ENCODE data around the gene ABTB2. TPM values are rescaled to one million over a fixed set of nuclear protein-coding genes. Genes with fewer than 3 reads are reported as not detected.
A peak's percentile ranks its signal among the peaks of the same experiment; 100 is the strongest.

The ABTB2 gene
- total RNA-seq, 2 donors from 2014 or later, result 12.2 to 30.3 TPM

DNA sequence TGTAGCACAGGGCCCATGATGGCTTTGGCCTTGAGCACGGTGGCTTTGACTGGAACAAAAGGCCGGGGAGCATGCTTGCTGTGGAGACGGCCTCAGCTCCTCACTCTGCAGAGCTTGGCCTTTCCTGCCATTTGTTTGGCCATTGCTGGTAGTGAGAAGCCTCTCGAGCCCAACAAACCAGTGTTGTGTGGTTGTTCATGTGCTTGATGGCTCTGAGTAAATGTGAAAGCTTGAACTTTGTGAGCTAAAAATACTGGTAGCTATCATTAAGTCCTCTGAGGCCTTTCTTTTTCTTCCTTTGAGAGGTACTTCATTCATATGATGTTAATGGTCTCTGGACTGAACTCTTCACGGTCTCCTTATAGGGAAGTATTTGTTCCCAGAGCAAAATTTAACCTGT, 212.7 kb downstream of the ABTB2 start:
- H3K9me3 Mint-ChIP-seq, result no peaks in the 10 kb centered on the region
- no peak for ATAC-seq
- no peaks in the 10 kb centered on the region for H3K27me3 Mint-ChIP-seq
- H3K27ac Mint-ChIP-seq, result no peak overlapping the region
- DNase-seq (ENCODE audit: low spot score), result no peak
- no peak overlapping the region for H3K4me3 Mint-ChIP-seq
- H3K4me1 Mint-ChIP-seq (ENCODE audit: low read depth in 2 of 2), result no peaks in the 10 kb centered on the region
- H3K36me3 Mint-ChIP-seq, result peaks cover 31% of the 10 kb centered on the region

DNA sequence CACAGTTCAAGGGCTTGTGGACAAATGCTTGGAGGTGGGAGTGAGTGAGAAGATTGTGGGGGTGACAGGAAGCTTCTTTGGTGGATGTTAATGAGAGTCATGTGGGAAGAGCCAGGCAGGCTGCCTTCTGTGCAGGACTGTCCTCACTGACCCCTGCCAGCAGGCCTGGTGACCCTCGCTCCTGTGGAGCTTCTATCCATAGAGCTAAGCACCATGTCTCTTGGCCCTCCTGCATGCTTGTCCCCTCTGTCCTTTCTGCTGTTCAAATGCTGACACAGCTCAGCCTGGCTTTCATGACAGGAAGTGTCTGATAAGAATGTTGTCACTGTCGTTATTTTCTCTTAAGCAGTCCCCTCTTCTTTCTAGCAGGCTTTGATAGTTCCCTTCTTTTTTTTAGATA, 214.8 kb downstream of the ABTB2 start:
- ATAC-seq, result no peak
- H3K27ac Mint-ChIP-seq, result peak overlapping the region in 1 of 2 donors; percentile 35
- DNase-seq (ENCODE audit: low spot score), result no peak
- H3K4me1 Mint-ChIP-seq (ENCODE audit: low read depth in 2 of 2), result peaks cover 0 to 3% of the 10 kb centered on the region in 2 donors
- H3K27me3 Mint-ChIP-seq, result no peaks in the 10 kb centered on the region
- peaks cover 40% of the 10 kb centered on the region for H3K36me3 Mint-ChIP-seq
- no peaks in the 10 kb centered on the region for H3K9me3 Mint-ChIP-seq
- H3K4me3 Mint-ChIP-seq, result no peak overlapping the region

DNA sequence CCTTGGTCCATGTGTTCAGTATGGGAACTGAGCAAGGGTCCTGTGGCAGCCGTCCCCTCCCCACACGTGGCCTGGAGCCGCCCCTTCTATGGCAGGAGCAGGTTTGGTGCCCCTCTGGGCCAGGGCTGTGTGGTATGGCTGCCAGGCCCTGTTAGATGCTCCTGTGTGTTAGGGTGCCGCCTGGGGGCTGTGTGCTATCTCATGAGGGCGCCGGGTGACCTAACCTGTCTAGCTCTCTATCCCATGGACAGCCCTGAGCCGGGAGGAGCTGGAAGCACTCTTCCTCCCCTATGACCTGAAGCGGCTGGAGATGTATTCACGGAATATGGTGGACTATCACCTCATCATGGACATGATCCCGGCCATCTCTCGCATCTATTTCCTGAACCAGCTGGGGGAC, 217.7 kb downstream of the ABTB2 start:
- Mint-ChIP-seq H3K9me3 (no peaks in the 10 kb centered on the region), H3K4me3 (no peak overlapping the region), H3K36me3 (peaks cover 38% of the 10 kb centered on the region), H3K27me3 (no peaks in the 10 kb centered on the region), H3K27ac (no peak overlapping the region), H3K4me1 (ENCODE audit: low read depth in 2 of 2) (peaks cover 0 to 6% of the 10 kb centered on the region in 2 donors)
- DNase-seq (ENCODE audit: low spot score) (no peak), ATAC-seq (no peak)

DNA sequence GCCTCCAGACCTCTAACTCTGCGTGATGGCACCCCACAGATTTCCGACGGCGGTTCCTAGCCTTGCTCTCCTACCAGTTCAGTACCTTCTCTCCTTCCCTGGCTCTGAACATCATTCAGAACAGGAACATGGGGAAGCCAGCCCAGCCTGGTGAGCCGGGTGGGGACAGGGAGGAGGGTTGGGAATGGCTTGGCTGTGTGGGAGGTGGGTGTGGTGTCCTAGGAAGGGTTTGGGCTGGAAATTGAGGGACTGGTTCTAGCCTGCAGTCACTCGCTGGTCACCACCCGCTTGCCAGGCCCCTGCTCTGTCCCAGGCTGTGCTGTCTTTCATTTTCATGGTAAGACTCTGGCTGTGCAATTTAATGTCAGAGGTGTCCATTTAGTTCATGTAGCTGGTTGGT, 218.5 kb downstream of the ABTB2 start:
- no peak for DNase-seq (ENCODE audit: low spot score)
- H3K27me3 Mint-ChIP-seq, result no peaks in the 10 kb centered on the region
- H3K4me3 Mint-ChIP-seq, result no peak overlapping the region
- no peak overlapping the region for H3K27ac Mint-ChIP-seq
- ATAC-seq, result no peak
- H3K36me3 Mint-ChIP-seq, result peaks cover 37% of the 10 kb centered on the region
- H3K4me1 Mint-ChIP-seq (ENCODE audit: low read depth in 2 of 2), result peaks cover 0 to 6% of the 10 kb centered on the region in 2 donors
- H3K9me3 Mint-ChIP-seq, result no peaks in the 10 kb centered on the region

DNA sequence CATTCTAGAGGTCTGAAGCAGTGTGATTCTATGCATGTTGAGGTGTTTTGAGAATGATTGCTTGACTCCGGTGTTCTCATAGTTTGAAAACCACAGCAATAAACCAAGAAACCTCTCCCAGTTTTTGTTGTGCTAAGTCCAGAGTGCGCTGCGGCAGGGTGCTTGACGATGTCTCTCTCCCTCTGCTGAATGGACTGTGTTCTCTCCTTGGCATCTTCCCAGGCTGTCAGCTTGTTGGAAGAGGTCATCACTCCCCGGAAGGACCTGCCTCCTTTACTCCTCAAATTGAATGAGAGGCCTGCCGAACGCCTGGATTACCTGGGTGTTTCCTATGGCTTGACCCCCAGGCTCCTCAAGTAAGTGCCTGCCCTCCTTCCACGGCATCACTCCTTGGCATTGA, 221.4 kb downstream of the ABTB2 start:
- DNase-seq (ENCODE audit: low spot score) (no peak), ATAC-seq (no peak)
- Mint-ChIP-seq H3K27ac (no peak overlapping the region), H3K27me3 (no peaks in the 10 kb centered on the region), H3K36me3 (peaks cover 39% of the 10 kb centered on the region), H3K4me3 (no peak overlapping the region), H3K9me3 (no peaks in the 10 kb centered on the region), H3K4me1 (ENCODE audit: low read depth in 2 of 2) (peaks cover 0 to 12% of the 10 kb centered on the region in 2 donors)

DNA sequence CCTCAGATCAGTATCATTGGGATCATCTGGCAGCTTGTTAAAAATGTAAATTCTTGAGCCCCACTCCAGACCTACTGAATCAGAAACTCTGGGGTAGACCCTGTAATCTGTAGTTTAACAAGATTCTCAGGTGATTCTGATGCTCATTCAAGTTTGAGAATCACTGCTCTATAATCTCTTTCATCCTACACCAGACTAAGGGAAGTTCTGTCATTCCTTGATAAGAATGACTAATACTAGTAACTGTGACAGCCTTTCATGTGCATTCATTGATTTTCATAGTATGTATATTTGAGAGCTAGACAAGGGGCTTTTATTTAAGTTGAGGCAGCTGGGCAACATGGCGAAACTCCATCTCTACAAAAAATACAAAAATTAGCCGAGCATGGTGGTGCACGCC, 222.4 kb downstream of the ABTB2 start:
- H3K4me3 Mint-ChIP-seq, result no peak overlapping the region
- ATAC-seq, result peak in 1 of 2 donors; percentile 68

DNA sequence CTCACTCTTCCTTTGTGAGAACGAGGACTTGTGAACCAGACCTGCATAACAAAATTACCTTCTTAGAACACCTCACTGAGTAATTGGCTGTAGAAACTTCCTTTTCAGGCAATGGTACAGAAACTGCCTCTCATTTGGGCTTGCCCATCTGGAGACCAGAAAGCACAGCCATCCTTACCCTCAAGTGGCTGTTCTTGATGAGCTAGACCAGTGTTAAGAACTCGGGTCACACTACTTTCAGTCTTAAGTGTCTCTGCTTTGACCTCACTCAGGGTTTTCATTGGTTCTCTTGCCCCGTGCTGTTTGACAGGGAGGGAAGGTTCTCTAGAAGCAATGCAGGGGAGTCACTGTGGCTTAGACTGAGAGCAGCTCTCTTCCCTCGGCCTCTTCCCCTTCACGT, 223.0 kb downstream of the ABTB2 start:
- H3K27me3 Mint-ChIP-seq, result no peaks in the 10 kb centered on the region
- H3K27ac Mint-ChIP-seq, result no peak overlapping the region
- H3K36me3 Mint-ChIP-seq, result peaks cover 36% of the 10 kb centered on the region
- no peaks in the 10 kb centered on the region for H3K9me3 Mint-ChIP-seq
- DNase-seq (ENCODE audit: low spot score), result no peak
- H3K4me1 Mint-ChIP-seq (ENCODE audit: low read depth in 2 of 2), result peaks cover 0 to 12% of the 10 kb centered on the region in 2 donors
- ATAC-seq, result peak in 1 of 2 donors; percentile 59
- no peak overlapping the region for H3K4me3 Mint-ChIP-seq

More for the DNA sequence above, 222.4 kb downstream of the ABTB2 start:
- Mint-ChIP-seq H3K27me3 (no peaks in the 10 kb centered on the region), H3K27ac (no peak overlapping the region), H3K4me1 (ENCODE audit: low read depth in 2 of 2) (peaks cover 0 to 12% of the 10 kb centered on the region in 2 donors), H3K36me3 (peaks cover 36% of the 10 kb centered on the region), H3K9me3 (no peaks in the 10 kb centered on the region)
- DNase-seq (ENCODE audit: low spot score), result no peak

DNA sequence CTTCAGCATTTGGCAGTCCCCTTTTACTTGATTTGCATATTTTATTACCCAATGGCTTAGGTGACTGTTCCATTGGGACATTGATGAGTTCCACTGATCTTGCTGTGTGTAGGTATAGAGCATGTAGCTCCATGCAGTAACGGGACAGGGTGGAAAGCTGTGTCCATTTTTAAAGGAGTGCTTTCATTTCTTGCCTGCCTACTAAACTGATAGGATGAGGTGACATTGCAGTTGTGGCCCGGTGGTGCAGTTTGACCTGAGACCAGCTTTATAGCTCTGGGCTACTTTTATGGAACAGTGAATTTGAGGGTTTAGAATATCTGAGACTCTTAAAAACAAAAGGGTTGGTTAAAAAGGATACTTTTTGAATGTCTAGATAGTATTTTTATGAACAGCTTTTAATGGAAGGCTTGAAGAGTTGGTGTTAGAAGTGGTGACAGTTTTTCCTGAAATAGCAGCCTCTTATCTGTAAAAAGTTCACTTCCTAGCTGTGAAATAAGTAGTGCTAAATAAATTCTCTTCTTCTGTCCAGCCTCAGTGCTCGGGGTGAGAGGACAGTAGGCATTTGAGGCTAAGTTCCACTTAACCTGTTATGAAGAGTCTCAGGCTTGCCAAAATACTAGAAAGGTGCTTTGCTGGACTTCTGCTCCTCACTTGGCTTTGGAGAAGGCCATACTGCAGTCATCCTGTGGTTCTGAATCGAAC, 225.4 kb downstream of the ABTB2 start:
- DNase-seq (ENCODE audit: low spot score) (no peak), ATAC-seq (no peak)
- Mint-ChIP-seq H3K27ac (no peak overlapping the region), H3K4me1 (ENCODE audit: low read depth in 2 of 2) (peaks cover 0 to 6% of the 10 kb centered on the region in 2 donors), H3K9me3 (no peaks in the 10 kb centered on the region), H3K4me3 (no peak overlapping the region), H3K36me3 (peaks cover 28% of the 10 kb centered on the region), H3K27me3 (no peaks in the 10 kb centered on the region)

DNA sequence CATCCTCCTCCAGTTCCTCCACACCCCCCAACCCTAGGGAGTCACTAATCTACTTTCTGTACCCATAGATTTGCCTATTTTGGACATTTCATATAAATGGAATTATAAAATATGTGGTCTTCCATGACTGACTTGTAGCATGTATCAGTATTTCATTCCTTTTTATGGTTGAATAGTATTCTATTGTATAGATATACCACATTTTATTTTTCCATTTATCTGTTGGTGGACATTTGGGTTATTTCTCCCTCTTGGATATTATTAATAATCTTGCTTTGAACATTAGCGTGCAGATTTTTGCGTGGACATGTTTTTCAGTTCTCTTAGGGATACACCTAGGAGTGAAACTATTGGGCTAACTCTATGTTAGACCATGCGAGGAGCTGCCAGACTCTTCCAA, 229.0 kb downstream of the ABTB2 start:
- H3K36me3 Mint-ChIP-seq, result peaks cover 39% of the 10 kb centered on the region
- H3K9me3 Mint-ChIP-seq, result no peaks in the 10 kb centered on the region
- DNase-seq (ENCODE audit: low spot score) (no peak), ATAC-seq (no peak)
- peaks cover 0 to 6% of the 10 kb centered on the region in 2 donors for H3K4me1 Mint-ChIP-seq (ENCODE audit: low read depth in 2 of 2)
- no peak overlapping the region for H3K27ac Mint-ChIP-seq
- H3K4me3 Mint-ChIP-seq, result no peak overlapping the region
- no peaks in the 10 kb centered on the region for H3K27me3 Mint-ChIP-seq

DNA sequence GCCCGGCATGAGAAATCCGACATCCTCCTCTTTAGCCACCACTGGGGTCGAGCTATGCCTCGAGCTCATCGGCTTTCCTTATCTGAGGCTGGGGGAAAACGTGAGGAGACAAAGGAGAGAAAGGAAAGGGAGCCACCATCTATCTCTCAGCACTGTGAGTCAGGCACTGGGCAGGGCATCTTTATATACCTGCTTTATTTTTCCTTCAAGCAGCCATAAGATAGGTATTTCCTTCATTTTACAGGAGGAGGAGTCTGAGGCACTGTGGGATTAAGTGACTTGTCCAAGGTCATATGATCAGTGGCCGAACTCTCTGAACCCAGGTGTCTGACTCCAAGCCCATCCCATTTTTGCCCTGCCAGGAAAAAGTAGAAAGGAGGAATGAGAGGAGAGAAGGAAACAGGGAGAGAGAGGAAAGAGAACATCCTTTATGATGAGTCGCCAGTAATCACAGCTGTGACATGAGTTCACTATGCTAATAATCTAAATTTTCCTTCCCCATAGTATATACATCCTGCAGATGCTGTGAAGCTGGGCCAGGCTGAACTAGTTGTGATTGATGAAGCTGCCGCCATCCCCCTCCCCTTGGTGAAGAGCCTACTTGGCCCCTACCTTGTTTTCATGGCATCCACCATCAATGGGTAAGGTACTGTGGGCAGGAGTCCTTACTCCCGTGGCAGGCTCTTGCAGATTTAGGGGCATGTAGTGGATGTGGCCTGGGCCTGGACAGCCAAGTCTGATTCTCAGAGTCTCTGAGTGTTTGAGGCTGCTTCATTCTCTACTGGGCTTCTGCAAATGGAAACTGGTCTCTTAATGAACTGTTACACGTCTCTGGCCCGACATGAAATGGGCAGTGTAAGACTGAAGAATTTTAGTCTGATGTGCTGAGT, 230.6 kb downstream of the ABTB2 start:
- H3K27me3 Mint-ChIP-seq, result no peaks in the 10 kb centered on the region
- H3K9me3 Mint-ChIP-seq, result no peaks in the 10 kb centered on the region
- H3K4me1 Mint-ChIP-seq (ENCODE audit: low read depth in 2 of 2), result peaks cover 0 to 4% of the 10 kb centered on the region in 2 donors
- no peak for DNase-seq (ENCODE audit: low spot score)
- no peak for ATAC-seq
- H3K4me3 Mint-ChIP-seq, result no peak overlapping the region
- H3K36me3 Mint-ChIP-seq, result peaks cover 36% of the 10 kb centered on the region
- no peak overlapping the region for H3K27ac Mint-ChIP-seq

DNA sequence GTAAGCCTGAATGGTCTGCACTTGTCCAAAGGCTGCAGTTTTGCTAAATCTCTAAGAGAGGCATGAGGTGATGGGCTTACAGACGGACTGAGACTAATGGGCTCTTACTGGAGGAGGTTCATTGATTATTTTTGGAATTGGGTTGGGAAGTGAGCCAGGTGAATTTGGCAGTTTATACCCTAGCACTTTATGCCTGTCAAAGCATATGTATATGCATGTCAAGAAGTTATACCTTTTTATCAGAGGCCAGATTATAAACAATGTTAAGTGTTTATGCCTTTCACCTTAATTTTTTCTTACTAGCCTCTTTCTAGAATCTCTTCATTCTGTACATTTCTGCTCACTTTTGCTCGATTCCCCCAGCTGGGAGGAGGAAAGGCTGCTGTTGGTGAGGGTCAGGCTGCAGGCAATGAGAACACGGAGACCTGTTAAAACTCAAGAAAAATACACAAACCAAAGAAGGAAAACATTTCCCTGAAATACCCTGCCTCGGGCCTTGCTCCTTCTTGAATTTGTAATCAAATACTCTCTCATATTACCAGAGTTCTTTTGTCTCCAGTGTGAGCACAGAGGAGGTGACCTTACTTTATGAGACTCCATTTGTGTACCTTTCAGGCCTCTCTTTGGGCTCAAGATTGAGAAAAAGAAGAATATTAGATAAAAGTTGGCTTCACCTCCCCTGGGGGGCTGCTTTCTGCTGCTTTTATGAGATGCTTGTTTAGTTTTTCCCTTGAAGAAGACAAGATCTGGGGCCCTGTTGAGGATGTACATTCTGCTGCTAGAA, 232.7 kb downstream of the ABTB2 start:
- no peak overlapping the region for H3K27ac Mint-ChIP-seq
- H3K36me3 Mint-ChIP-seq, result peaks cover 43% of the 10 kb centered on the region
- no peak overlapping the region for H3K4me3 Mint-ChIP-seq
- DNase-seq (ENCODE audit: low spot score) (no peak), ATAC-seq (no peak)
- H3K9me3 Mint-ChIP-seq, result no peaks in the 10 kb centered on the region
- no peaks in the 10 kb centered on the region for H3K27me3 Mint-ChIP-seq
- H3K4me1 Mint-ChIP-seq (ENCODE audit: low read depth in 2 of 2), result peaks cover 0 to 3% of the 10 kb centered on the region in 2 donors

DNA sequence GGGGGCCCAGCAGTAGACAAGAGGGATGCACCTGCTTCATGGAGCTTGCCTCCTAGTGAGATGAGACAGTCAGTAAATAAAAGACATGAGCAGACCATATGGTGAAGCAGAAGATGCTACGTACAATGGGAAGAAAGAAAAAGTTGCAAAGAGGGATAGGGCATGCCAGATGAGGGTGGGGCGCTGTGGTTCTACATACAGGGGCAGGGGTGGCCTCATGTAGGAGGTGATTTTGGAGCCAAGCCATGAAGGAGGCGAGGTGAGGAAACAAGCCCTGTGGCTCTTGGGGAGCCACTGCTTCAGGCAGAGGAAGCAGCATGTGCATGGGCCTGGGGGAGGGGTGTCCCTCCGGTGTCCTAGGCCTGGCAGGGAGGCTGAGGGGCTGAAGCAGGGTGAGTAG, 237.2 kb downstream of the ABTB2 start:
- peaks cover 0 to 3% of the 10 kb centered on the region in 2 donors for H3K4me1 Mint-ChIP-seq (ENCODE audit: low read depth in 2 of 2)
- no peaks in the 10 kb centered on the region for H3K27me3 Mint-ChIP-seq
- peak overlapping the region in 1 of 2 donors; percentile 44 for H3K27ac Mint-ChIP-seq

DNA sequence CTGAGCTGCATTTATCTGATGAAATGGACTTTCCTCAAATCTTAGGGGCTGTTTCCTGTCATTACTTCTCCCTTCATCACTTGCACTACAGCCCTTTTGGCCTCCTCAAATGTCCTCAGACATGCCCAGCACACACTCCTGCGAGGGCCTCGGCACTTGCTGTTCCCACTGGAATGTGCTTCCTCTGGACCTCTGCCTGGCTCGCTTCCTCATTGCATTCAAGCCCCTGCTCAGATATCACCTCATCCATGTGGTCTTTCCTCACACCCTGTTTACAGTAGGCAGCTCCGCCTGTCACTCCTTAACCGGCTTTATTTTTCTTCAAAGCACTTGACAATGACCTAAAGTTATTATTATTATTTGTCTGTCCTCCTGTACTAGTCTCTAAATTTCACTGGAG, 243.3 kb downstream of the ABTB2 start:
- DNase-seq (ENCODE audit: low spot score) (no peak), ATAC-seq (no peak)
- Mint-ChIP-seq H3K27ac (no peak overlapping the region), H3K4me1 (ENCODE audit: low read depth in 2 of 2) (peaks cover 6 to 14% of the 10 kb centered on the region in 2 donors), H3K4me3 (no peak overlapping the region), H3K36me3 (peaks cover 40% of the 10 kb centered on the region), H3K27me3 (no peaks in the 10 kb centered on the region), H3K9me3 (no peaks in the 10 kb centered on the region)

More for the DNA sequence above, 237.2 kb downstream of the ABTB2 start:
- H3K9me3 Mint-ChIP-seq, result no peaks in the 10 kb centered on the region
- DNase-seq (ENCODE audit: low spot score), result no peak
- peaks cover 37% of the 10 kb centered on the region for H3K36me3 Mint-ChIP-seq
- no peak overlapping the region for H3K4me3 Mint-ChIP-seq
- ATAC-seq, result peak in 1 of 2 donors; percentile 24

Data from natural killer cell treated with Interleukin-12 subunit alpha and Interleukin-12 subunit beta and Interleukin-15 and Interleukin-18, amount 100 ng/mL, for 72 hours (primary cell).